ENCODE results near the gene METRNL. TPM values are rescaled to one million over a fixed set of nuclear protein-coding genes. Genes with fewer than 3 reads are reported as not detected.

Gene METRNL
- polyA plus RNA-seq, 1 donor from 2014 or later = 15.1 TPM

DNA sequence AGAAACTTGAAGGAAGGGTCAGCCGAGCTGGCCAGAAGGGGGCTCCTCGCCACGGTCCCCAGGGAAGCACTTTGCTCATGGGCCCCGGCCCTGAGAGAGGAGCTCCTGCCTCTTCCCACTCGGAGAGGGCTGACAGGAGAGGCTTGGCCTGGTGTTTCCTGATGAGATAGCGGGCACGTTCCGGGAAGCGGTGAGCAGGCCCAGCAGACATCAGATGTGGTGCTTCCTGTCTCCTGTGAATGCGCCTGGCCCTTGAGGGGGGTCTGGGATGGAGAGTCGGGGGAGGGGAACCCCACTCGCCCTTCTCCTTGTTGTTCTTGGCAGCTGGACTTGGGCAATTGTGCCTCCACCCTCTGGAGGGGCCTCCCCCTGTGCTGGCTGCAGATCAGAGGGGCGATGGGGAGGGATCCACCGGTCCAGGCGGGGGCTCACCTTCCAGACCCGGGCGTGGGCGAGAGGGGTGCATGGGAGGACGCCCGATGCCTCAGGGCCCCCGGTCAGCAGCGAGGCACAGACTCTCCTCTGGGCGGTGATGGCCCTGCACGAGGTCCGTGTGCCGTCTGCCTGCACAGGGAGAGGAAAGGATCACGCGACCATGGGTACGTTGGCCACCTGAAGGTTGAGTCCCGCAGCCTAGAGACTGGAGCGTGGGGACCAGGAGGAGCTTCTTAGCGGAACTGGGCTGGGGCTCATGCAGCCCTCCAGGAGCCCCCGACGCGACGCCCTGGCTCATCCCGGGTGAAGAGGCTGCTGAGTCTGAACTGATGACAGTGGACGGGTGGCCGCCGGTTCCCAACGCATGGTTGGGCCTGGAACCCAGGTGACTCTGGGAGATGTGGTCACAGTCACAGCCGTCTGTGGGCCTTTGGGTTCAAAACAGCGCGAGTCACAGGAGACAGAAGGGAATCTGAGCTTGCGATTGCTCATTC is 25.4 kb downstream of the METRNL start:
- Histone ChIP-seq H3K9ac (ENCODE audit: low read length) (no peak overlapping the region), H3K79me2 (replicated peaks; ENCODE audit: insufficient read depth, low read length) (no peaks in the 10 kb centered on the region), H3K36me3 (ENCODE audit: insufficient read depth, low read length) (no peaks in the 10 kb centered on the region), H4K20me1 (ENCODE audit: insufficient read depth) (no peaks in the 10 kb centered on the region), H3K9me2 (ENCODE audit: insufficient read depth, low read length) (no peaks in the 10 kb centered on the region), H3F3A (ENCODE audit: insufficient read depth, low read length, poor library complexity, severe bottlenecking) (no peaks in the 10 kb centered on the region), H3K4me3 (ENCODE audit: low read length) (no peak overlapping the region), H2AFZ (ENCODE audit: low read depth, low read length) (no peak overlapping the region), H3K27me3 (ENCODE audit: insufficient read depth, low read depth, low read length) (no peaks in the 10 kb centered on the region), H3K4me2 (ENCODE audit: low read length) (no peak overlapping the region), H3K27ac (ENCODE audit: low read length) (no peak overlapping the region), H3K9me3 (ENCODE audit: low read length) (peaks cover 4% of the 10 kb centered on the region)
- TF ChIP-seq EP300 (conservative IDR thresholded peaks at IDR 0.05; ENCODE audit: poor library complexity, severe bottlenecking) (no peak), MXI1 (conservative IDR thresholded peaks at IDR 0.05; ENCODE audit: poor library complexity, severe bottlenecking) (no peak), EZH2 (IDR thresholded peaks at IDR 0.05; ENCODE audit: borderline replicate concordance, insufficient read depth, low read length, poor library complexity, severe bottlenecking) (no peak), RAD21 (conservative IDR thresholded peaks at IDR 0.05) (no peak), SMC3 (conservative IDR thresholded peaks at IDR 0.05; ENCODE audit: poor library complexity) (no peak)

DNA sequence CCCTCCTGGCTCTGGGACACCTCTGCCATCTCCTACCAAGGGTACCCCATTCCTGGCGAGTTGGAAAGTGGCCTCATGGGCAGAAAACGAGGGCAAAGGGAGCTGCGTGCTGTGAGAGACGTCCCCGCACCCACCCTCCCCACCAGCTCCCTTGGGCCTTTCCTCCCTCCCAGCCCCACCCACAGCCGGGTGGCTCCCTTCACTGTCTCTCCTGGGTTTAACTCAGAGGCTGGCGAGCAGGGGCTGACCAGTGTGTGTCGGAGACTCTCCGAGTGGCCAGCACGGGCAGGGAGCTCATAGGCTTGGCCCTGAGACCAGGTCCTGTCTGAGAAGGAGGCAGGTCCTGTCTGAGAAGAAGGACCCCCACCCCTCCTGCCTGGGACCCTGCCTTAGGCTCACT is 26.1 kb downstream of the METRNL start:
- Histone ChIP-seq H3K9me3 (ENCODE audit: low read length) (peaks cover 4% of the 10 kb centered on the region), H3K27me3 (ENCODE audit: insufficient read depth, low read depth, low read length) (no peaks in the 10 kb centered on the region), H3K9ac (ENCODE audit: low read length) (no peak overlapping the region), H2AFZ (ENCODE audit: low read depth, low read length) (no peak overlapping the region), H3K27ac (ENCODE audit: low read length) (no peak overlapping the region), H3K79me2 (replicated peaks; ENCODE audit: insufficient read depth, low read length) (no peaks in the 10 kb centered on the region), H3K36me3 (ENCODE audit: insufficient read depth, low read length) (no peaks in the 10 kb centered on the region), H4K20me1 (ENCODE audit: insufficient read depth) (no peaks in the 10 kb centered on the region), H3K9me2 (ENCODE audit: insufficient read depth, low read length) (no peaks in the 10 kb centered on the region), H3F3A (ENCODE audit: insufficient read depth, low read length, poor library complexity, severe bottlenecking) (no peaks in the 10 kb centered on the region), H3K4me2 (ENCODE audit: low read length) (no peak overlapping the region), H3K4me3 (ENCODE audit: low read length) (no peak overlapping the region)
- TF ChIP-seq, protein P1, sequence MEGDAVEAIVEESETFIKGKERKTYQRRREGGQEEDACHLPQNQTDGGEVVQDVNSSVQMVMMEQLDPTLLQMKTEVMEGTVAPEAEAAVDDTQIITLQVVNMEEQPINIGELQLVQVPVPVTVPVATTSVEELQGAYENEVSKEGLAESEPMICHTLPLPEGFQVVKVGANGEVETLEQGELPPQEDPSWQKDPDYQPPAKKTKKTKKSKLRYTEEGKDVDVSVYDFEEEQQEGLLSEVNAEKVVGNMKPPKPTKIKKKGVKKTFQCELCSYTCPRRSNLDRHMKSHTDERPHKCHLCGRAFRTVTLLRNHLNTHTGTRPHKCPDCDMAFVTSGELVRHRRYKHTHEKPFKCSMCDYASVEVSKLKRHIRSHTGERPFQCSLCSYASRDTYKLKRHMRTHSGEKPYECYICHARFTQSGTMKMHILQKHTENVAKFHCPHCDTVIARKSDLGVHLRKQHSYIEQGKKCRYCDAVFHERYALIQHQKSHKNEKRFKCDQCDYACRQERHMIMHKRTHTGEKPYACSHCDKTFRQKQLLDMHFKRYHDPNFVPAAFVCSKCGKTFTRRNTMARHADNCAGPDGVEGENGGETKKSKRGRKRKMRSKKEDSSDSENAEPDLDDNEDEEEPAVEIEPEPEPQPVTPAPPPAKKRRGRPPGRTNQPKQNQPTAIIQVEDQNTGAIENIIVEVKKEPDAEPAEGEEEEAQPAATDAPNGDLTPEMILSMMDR (IDR thresholded peaks at IDR 0.05; ENCODE audit: poor library complexity, severe bottlenecking) = no peak
- TF ChIP-seq EP300 (conservative IDR thresholded peaks at IDR 0.05; ENCODE audit: poor library complexity, severe bottlenecking) (no peak), SMC3 (conservative IDR thresholded peaks at IDR 0.05; ENCODE audit: poor library complexity) (no peak), TAF1 (IDR thresholded peaks at IDR 0.05; ENCODE audit: low read depth) (no peak), RAD21 (conservative IDR thresholded peaks at IDR 0.05) (no peak), MXI1 (conservative IDR thresholded peaks at IDR 0.05; ENCODE audit: poor library complexity, severe bottlenecking) (no peak), POLR2AphosphoS5 (IDR thresholded peaks at IDR 0.05) (no peak), EZH2 (IDR thresholded peaks at IDR 0.05; ENCODE audit: borderline replicate concordance, insufficient read depth, low read length, poor library complexity, severe bottlenecking) (no peak)
- TF ChIP-seq, protein P2, sequence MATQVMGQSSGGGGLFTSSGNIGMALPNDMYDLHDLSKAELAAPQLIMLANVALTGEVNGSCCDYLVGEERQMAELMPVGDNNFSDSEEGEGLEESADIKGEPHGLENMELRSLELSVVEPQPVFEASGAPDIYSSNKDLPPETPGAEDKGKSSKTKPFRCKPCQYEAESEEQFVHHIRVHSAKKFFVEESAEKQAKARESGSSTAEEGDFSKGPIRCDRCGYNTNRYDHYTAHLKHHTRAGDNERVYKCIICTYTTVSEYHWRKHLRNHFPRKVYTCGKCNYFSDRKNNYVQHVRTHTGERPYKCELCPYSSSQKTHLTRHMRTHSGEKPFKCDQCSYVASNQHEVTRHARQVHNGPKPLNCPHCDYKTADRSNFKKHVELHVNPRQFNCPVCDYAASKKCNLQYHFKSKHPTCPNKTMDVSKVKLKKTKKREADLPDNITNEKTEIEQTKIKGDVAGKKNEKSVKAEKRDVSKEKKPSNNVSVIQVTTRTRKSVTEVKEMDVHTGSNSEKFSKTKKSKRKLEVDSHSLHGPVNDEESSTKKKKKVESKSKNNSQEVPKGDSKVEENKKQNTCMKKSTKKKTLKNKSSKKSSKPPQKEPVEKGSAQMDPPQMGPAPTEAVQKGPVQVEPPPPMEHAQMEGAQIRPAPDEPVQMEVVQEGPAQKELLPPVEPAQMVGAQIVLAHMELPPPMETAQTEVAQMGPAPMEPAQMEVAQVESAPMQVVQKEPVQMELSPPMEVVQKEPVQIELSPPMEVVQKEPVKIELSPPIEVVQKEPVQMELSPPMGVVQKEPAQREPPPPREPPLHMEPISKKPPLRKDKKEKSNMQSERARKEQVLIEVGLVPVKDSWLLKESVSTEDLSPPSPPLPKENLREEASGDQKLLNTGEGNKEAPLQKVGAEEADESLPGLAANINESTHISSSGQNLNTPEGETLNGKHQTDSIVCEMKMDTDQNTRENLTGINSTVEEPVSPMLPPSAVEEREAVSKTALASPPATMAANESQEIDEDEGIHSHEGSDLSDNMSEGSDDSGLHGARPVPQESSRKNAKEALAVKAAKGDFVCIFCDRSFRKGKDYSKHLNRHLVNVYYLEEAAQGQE (IDR thresholded peaks at IDR 0.05; ENCODE audit: borderline replicate concordance) = no peak
